ENCODE measurements around the gene MCUB. TPM values are rescaled to one million over a fixed set of nuclear protein-coding genes. Genes with fewer than 3 reads are reported as not detected.

The MCUB gene
- total and polyA plus RNA-seq, 9 of the 15 experiments (the other 6 are each of a cell fraction or from before 2014, with no cell fraction given): 1.4 to 21.5 (median 5.4) TPM

DNA sequence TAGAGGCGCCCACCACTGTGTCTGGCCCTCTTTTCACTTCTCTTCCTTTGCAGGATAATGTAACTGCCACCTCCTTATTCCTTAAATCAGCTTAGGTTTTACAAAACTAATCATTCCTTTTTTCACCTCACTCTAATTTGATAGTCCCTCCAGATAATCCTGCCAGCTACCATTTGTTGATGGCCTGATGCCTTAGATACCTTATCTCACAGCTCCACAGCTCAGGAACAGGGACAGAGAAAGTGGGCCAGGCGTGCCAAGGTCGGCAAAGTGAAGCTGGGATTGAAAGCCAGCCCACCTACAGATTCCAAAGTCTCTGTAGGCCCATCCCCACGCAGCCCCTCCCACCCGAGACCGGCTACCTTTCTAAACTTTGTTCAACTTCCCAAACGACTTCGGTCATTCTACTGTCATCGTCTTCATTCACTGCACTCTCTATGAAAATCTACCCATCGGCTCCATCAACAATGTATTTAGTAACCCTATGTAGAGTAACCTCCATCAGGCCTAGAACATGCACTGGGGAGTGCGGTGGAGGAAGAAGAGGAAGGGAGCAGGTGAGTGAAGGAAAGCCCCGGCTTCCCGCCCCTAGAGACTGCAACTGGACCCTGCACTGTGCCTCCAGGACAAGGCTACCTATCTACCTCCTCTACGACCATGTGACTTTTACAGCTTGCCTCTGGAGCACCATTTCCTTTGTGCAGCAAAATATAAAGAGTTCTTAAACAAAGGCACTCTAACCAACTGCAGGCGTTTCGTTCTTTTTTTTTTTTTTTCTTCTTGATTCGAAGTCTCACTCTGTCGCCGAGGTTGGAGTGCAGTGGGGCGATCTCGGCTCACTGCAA lies 141.7 kb downstream of the MCUB start (continued):
- TF ChIP-seq, protein P1, sequence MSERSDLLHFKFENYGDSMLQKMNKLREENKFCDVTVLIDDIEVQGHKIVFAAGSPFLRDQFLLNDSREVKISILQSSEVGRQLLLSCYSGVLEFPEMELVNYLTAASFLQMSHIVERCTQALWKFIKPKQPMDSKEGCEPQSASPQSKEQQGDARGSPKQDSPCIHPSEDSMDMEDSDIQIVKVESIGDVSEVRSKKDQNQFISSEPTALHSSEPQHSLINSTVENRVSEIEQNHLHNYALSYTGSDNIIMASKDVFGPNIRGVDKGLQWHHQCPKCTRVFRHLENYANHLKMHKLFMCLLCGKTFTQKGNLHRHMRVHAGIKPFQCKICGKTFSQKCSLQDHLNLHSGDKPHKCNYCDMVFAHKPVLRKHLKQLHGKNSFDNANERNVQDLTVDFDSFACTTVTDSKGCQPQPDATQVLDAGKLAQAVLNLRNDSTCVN (CRISPR knock-in tag; IDR thresholded peaks at IDR 0.05): no peak
- TF ChIP-seq ZBTB43 (CRISPR knock-in tag; IDR thresholded peaks at IDR 0.05) (no peak), RBM14 (IDR thresholded peaks at IDR 0.05; ENCODE audit: borderline replicate concordance, insufficient read depth, low read depth, low read length) (no peak), NFXL1 (CRISPR knock-in tag; IDR thresholded peaks at IDR 0.05) (no peak), ARID1B (IDR thresholded peaks at IDR 0.05) (peak; percentile 75), E2F3 (CRISPR knock-in tag; IDR thresholded peaks at IDR 0.05) (no peak), RNF2 (IDR thresholded peaks at IDR 0.05) (no peak), TCF3 (CRISPR knock-in tag; IDR thresholded peaks at IDR 0.05) (peak; percentile 53), POLR2G (IDR thresholded peaks at IDR 0.05; ENCODE audit: low read depth, low read length) (no peak), E2F6 (IDR thresholded peaks at IDR 0.05; ENCODE audit: borderline replicate concordance in 1 of 2, extremely low read depth in 1 of 2, insufficient read depth in 1 of 2, insufficient read length in 1 of 2, low read depth in 1 of 2, low read length in 1 of 2, poor library complexity in 1 of 2, severe bottlenecking in 1 of 2) (peak in 1 of 2 experiments; percentile 46), MAFK (IDR thresholded peaks at IDR 0.05; ENCODE audit: low read length) (no peak), RAD21 (CRISPR knock-in tag; conservative IDR thresholded peaks at IDR 0.05 in 1 of 2, IDR thresholded peaks at IDR 0.05 in 1 of 2) (no peak), MTA1 (IDR thresholded peaks at IDR 0.05; ENCODE audit: borderline replicate concordance) (no peak), NCOR1 (IDR thresholded peaks at IDR 0.05) (peak; percentile 50; the same call in 1 of the 2 replicates), RAD51 (IDR thresholded peaks at IDR 0.05; ENCODE audit: borderline replicate concordance, low read depth) (peak; percentile 20; the same call in 1 of the 2 replicates), NKRF (IDR thresholded peaks at IDR 0.05; ENCODE audit: borderline replicate concordance) (no peak), HDAC1 (IDR thresholded peaks at IDR 0.05) (no peak)
- TF ChIP-seq, protein P2, sequence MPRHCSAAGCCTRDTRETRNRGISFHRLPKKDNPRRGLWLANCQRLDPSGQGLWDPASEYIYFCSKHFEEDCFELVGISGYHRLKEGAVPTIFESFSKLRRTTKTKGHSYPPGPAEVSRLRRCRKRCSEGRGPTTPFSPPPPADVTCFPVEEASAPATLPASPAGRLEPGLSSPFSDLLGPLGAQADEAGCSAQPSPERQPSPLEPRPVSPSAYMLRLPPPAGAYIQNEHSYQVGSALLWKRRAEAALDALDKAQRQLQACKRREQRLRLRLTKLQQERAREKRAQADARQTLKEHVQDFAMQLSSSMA (CRISPR knock-in tag; IDR thresholded peaks at IDR 0.05): no peak
